Fibroblast of skin of back (primary cell): ENCODE measurements around the gene CALB2.
A peak's percentile ranks its signal among the peaks of the same experiment; 100 is the strongest.
"Not testable (repeated sequence)": the region's sequence is repeated elsewhere in the genome, so short reads cannot be mapped to it uniquely, and the experiment has no call there.

Experiments used
- DNase-seq: peaks from one replicate; pipeline ENCODE4 v3.0.0-alpha.2; 2013

CALB2 gene

GRCh38 chr16:71352963-71353460, 5.5 kb upstream of the CALB2 start:
- no peak for DNase-seq

GRCh38 chr16:71353736-71354135, 4.8 kb upstream of the CALB2 start:
- DNase-seq = no peak

GRCh38 chr16:71354156-71354555, 4.4 kb upstream of the CALB2 start:
- no peak for DNase-seq

GRCh38 chr16:71356051-71356740, 2.3 kb upstream of the CALB2 start:
- no peak for DNase-seq

GRCh38 chr16:71356936-71357335, 1.6 kb upstream of the CALB2 start:
- not testable (repeated sequence) for DNase-seq

- DNase-seq = no peak
Observed at GRCh38 chr16:71357681-71358080, 842 bp upstream of the CALB2 start.

GRCh38 chr16:71359431-71359830, 908 bp downstream of the CALB2 start:
- no peak for DNase-seq

GRCh38 chr16:71360378-71360777, 1.9 kb downstream of the CALB2 start:
- peak; percentile 82 for DNase-seq

- DNase-seq = no peak
Observed at GRCh38 chr16:71364133-71364681, 5.7 kb downstream of the CALB2 start.

GRCh38 chr16:71365021-71365420, 6.5 kb downstream of the CALB2 start:
- DNase-seq = no peak

GRCh38 chr16:71367241-71367976, 8.9 kb downstream of the CALB2 start:
- peak; percentile 25 for DNase-seq

- no peak for DNase-seq
Observed at GRCh38 chr16:71368958-71369357, 10.4 kb downstream of the CALB2 start.

- DNase-seq = no peak
Observed at GRCh38 chr16:71369494-71369893, 11.0 kb downstream of the CALB2 start.

- DNase-seq = no peak
Observed at GRCh38 chr16:71371237-71371636, 12.7 kb downstream of the CALB2 start.

GRCh38 chr16:71373073-71373472, 14.6 kb downstream of the CALB2 start:
- DNase-seq = peak; percentile 31

GRCh38 chr16:71376465-71377157, 18.1 kb downstream of the CALB2 start:
- no peak for DNase-seq

- no peak for DNase-seq
Observed at GRCh38 chr16:71379711-71380110, 21.2 kb downstream of the CALB2 start.

- no peak for DNase-seq
Observed at GRCh38 chr16:71380831-71381230, 22.3 kb downstream of the CALB2 start.

- peak; percentile 11 for DNase-seq
Observed at GRCh38 chr16:71383054-71383773, 24.7 kb downstream of the CALB2 start.

GRCh38 chr16:71384073-71384724, 25.7 kb downstream of the CALB2 start:
- no peak for DNase-seq

- no peak for DNase-seq
Observed at GRCh38 chr16:71387045-71387871, 28.7 kb downstream of the CALB2 start.
